Suprapubic skin (tissue), 3 donors: ENCODE data around the gene TBC1D1.

Experiments
- POLR2AphosphoS5 ChIP-seq, 3 donors: sonication (generic); formaldehyde crosslinking; IDR thresholded peaks; one replicate each; pipeline ENCODE4 v1.6.1; 2017; ENCODE audit warnings: antibody characterized with exemption in 3 of 3
- TF ChIP-seq, protein P1 (sequence below), 2 donors: fragments of 200-600 bp in 1 of 2; fragments of 450-650 bp in 1 of 2; sonication (generic) in 1 of 2; IDR thresholded peaks; one replicate each; pipeline ENCODE4 v1.5.1; 2016 to 2019; ENCODE audit warnings: antibody characterized with exemption in 2 of 2, mild to moderate bottlenecking in 1 of 2, moderate library complexity in 1 of 2

DNA sequence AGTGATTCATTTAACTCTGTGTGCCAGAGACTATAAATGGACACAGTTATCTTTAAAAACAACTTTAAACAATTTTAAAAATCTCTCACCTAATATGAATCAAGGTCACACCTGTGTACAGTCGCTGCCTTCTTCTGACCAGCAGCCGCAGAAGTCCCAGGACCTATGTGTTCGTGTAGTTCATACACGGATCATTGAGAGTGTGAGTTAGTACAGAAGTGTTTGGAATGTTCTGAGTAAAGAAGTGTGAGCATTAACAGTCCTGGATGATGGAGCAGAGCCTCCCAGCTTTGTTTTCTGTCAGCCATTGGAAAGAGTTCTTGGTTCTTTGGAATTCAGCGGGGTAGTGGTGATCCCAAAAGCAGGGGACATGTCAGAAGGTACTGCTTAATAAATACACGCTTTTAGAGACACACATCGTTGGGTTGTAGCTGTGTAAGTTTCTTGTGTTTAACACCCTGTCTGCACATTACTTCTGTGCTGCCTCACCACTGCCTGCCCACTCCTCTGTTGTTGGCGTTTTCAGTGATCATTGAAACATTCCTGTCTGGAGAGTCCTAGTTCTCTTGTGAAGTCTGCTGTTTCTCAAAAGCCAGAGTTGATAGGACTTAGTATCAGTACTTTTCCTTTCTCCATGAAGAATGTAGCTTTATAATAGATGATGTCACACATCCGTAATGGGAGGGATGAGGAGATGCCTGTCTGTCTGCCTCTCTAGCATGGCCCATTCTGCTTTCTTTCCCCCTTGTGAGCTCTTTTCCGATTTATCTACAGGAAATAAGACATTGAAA, 159.9 kb downstream of the TBC1D1 start:
- TF ChIP-seq, protein P1, sequence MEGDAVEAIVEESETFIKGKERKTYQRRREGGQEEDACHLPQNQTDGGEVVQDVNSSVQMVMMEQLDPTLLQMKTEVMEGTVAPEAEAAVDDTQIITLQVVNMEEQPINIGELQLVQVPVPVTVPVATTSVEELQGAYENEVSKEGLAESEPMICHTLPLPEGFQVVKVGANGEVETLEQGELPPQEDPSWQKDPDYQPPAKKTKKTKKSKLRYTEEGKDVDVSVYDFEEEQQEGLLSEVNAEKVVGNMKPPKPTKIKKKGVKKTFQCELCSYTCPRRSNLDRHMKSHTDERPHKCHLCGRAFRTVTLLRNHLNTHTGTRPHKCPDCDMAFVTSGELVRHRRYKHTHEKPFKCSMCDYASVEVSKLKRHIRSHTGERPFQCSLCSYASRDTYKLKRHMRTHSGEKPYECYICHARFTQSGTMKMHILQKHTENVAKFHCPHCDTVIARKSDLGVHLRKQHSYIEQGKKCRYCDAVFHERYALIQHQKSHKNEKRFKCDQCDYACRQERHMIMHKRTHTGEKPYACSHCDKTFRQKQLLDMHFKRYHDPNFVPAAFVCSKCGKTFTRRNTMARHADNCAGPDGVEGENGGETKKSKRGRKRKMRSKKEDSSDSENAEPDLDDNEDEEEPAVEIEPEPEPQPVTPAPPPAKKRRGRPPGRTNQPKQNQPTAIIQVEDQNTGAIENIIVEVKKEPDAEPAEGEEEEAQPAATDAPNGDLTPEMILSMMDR (IDR thresholded peaks at IDR 0.05): no peak
- no peak for TF ChIP-seq POLR2AphosphoS5 (IDR thresholded peaks at IDR 0.05)
